Upper lobe of left lung (tissue), 6 donors: ENCODE data around the gene MAP3K3. TPM values are rescaled to one million over a fixed set of nuclear protein-coding genes. Genes with fewer than 3 reads are reported as not detected.

Experiments
- ATAC-seq, 2 donors: fragments of 200-7000 bp; cut with Tn5 transposase; one replicate each; pipeline ENCODE4 v1.9.1; 2022; ENCODE audit warnings: mild to moderate bottlenecking in 2 of 2, moderate library complexity in 2 of 2; ENCODE audit not compliant: low FRiP score in 2 of 2
- DNase-seq, 2 donors: peaks; one replicate each; pipeline ENCODE4 v3.0.0-alpha.2; 2019 to 2020
- H3K27ac ChIP-seq, 4 donors: fragments of 200-600 bp; sonication (generic); one replicate each; pipeline ENCODE4 v1.5.1; 2016 to 2019
- H3K27me3 ChIP-seq, 4 donors: fragments of 200-600 bp; sonication (generic); one replicate each; pipeline ENCODE4 v1.5.1; 2017 to 2019
- H3K36me3 ChIP-seq, 4 donors: fragments of 200-600 bp; sonication (generic); one replicate each; pipeline ENCODE4 v1.5.1; 2016 to 2019
- H3K4me1 ChIP-seq, 4 donors: fragments of 200-600 bp; sonication (generic); one replicate each; pipeline ENCODE4 v1.5.1; 2018 to 2019
- H3K4me3 ChIP-seq, 4 donors: fragments of 200-600 bp; sonication (generic); one replicate each; pipeline ENCODE4 v1.5.1; 2017 to 2019; ENCODE audit warnings: mild to moderate bottlenecking in 2 of 4, moderate library complexity in 1 of 4
- H3K9me3 ChIP-seq, 4 donors: fragments of 200-600 bp; sonication (generic); one replicate each; pipeline ENCODE4 v1.5.1; 2018 to 2019
- EP300 ChIP-seq, 4 donors: sonication (generic); formaldehyde crosslinking; IDR thresholded peaks; one replicate each; pipeline ENCODE4 v1.5.1; 2017; ENCODE audit warnings: antibody characterized with exemption in 4 of 4, control low read depth in 2 of 4
- POLR2A ChIP-seq, 4 donors: fragments of 450-650 bp; IDR thresholded peaks; one replicate each; pipeline ENCODE4 v1.5.1; 2016 to 2017; ENCODE audit warnings: antibody characterized with exemption in 4 of 4, mild to moderate bottlenecking in 2 of 4
- POLR2AphosphoS5 ChIP-seq, 2 donors: sonication (generic); formaldehyde crosslinking; IDR thresholded peaks; one replicate each; pipeline ENCODE4 v1.5.1; 2017; ENCODE audit warnings: antibody characterized with exemption in 2 of 2
- WGBS, 2 donors: methylation state at CpG; one replicate each; pipeline ENCODE4 v1.1.5; 2017 to 2018; 5-methylcytosine and 5-hydroxymethylcytosine counted together
- total RNA-seq, 6 donors: library from RNA; depleted of rRNA in 4 of 6; stranded (reverse); fragments of >200 nt in 4 of 6; gene quantifications; one replicate each; pipeline versions ENCODE4 v1.1.0 to v1.2.1, GENCODE V29; 2016 to 2021
- TF ChIP-seq, protein P1 (sequence below), 6 experiments: fragments of 450-650 bp in 4 of 6; fragments of 200-600 bp in 2 of 6; sonication (generic) in 2 of 6; IDR thresholded peaks; one replicate each; pipeline ENCODE4 v1.5.1; 2016 to 2019; ENCODE audit warnings: antibody characterized with exemption in 6 of 6
- donor health status: DM: no; HTN: no; CAD: no; lungs with moderate emphysema.
- donor health status: DM: no; HTN: yes; CAD: no; lungs with severe emphysema.

The MAP3K3 gene
- total RNA-seq, 6 donors from 2014 or later, result 55.1 to 116 (median 60.4) TPM

DNA sequence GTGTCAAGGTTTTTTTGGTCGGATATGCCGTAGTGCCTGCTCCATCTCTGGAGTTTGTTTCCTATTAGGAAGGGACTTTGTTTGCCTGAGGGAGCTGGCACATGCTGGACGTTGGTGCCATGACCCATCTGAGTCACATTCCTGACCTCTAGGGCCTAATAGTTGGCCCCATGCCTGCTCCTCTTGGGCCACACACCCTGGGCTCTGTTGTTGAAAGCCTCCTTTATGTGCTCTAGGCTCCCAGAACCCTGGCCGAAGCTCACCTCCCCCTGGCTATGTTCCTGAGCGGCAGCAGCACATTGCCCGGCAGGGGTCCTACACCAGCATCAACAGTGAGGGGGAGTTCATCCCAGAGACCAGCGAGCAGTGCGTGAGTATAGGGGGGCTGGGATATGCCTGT lies 59.3 kb downstream of the MAP3K3 start:
- H3K27me3 ChIP-seq, result no peaks in the 10 kb centered on the region
- ATAC-seq (peak in 1 of 2 donors; percentile 67), DNase-seq (peak in 1 of 2 donors; percentile 69)
- H3K36me3 ChIP-seq, result peaks cover 7 to 46% (median 35%) of the 10 kb centered on the region in 4 donors
- no peaks in the 10 kb centered on the region for H3K9me3 ChIP-seq
- no peak overlapping the region for H3K4me3 ChIP-seq
- peaks cover 30 to 41% (median 34%) of the 10 kb centered on the region in 4 donors for H3K4me1 ChIP-seq
- WGBS, 2 donors, result 59 to 79% methylated on average over 8 of the region's 8 CpGs
- peak overlapping the region; percentile 15 to 71 (median 38) for H3K27ac ChIP-seq
- peak in 1 of 2 donors; percentile 33 for TF ChIP-seq POLR2AphosphoS5 (IDR thresholded peaks at IDR 0.05)
- TF ChIP-seq, protein P1, sequence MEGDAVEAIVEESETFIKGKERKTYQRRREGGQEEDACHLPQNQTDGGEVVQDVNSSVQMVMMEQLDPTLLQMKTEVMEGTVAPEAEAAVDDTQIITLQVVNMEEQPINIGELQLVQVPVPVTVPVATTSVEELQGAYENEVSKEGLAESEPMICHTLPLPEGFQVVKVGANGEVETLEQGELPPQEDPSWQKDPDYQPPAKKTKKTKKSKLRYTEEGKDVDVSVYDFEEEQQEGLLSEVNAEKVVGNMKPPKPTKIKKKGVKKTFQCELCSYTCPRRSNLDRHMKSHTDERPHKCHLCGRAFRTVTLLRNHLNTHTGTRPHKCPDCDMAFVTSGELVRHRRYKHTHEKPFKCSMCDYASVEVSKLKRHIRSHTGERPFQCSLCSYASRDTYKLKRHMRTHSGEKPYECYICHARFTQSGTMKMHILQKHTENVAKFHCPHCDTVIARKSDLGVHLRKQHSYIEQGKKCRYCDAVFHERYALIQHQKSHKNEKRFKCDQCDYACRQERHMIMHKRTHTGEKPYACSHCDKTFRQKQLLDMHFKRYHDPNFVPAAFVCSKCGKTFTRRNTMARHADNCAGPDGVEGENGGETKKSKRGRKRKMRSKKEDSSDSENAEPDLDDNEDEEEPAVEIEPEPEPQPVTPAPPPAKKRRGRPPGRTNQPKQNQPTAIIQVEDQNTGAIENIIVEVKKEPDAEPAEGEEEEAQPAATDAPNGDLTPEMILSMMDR (IDR thresholded peaks at IDR 0.05), result no peak

DNA sequence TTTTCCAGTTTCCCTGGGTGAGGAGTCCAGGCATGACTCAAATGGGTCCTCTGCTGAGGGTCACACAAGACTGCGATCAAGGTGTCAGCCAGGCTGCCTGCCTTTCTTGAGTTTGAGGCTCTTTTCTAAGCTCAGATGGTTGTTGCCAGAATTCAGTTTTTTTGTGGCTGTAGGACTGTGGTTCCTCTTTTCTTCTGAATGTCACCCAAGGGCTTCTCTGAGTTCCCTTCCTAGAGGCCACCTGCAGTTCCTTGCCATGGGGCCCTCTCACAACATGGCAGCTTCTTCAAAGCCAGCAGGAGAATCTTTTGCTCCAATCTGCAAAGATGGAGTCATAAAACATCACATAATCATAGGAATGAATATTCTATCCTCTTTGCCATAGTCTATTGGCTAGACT lies 60.2 kb downstream of the MAP3K3 start:
- 94 to 100% methylated on average over 1 of the region's 1 CpG for WGBS, 2 donors

DNA sequence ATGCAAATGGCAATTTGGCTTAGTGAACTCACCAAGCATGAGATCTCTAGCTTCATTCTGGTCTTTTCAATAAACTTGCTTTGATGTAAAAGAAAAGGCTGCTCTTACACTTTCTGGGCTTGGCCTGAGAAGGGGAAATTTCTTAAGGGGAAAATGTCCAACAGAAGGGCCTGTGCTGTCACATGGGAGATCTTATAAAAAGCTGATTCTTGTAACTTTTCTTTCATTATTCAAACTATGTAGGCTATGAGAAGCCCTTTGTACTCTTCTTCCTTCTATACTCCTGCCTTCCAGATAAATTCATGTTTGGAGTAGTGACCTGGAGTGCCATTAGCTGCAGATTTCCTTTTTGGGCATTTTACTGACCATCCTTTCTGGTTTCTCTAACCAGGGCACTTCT lies 60.8 kb downstream of the MAP3K3 start:
- Histone ChIP-seq H3K4me1 (peaks cover 21 to 28% (median 24%) of the 10 kb centered on the region in 4 donors), H3K27me3 (no peaks in the 10 kb centered on the region), H3K9me3 (no peaks in the 10 kb centered on the region), H3K4me3 (no peak overlapping the region), H3K36me3 (peaks cover 7 to 53% (median 34%) of the 10 kb centered on the region in 4 donors), H3K27ac (no peak overlapping the region)
- ATAC-seq (no peak), DNase-seq (no peak)
- TF ChIP-seq EP300 (IDR thresholded peaks at IDR 0.05) (no peak), POLR2AphosphoS5 (IDR thresholded peaks at IDR 0.05) (no peak), POLR2A (IDR thresholded peaks at IDR 0.05) (no peak)
- TF ChIP-seq, protein P1 (IDR thresholded peaks at IDR 0.05), result no peak

More for the DNA sequence above, 60.2 kb downstream of the MAP3K3 start:
- Histone ChIP-seq H3K27me3 (no peaks in the 10 kb centered on the region), H3K4me3 (no peak overlapping the region), H3K9me3 (no peaks in the 10 kb centered on the region), H3K4me1 (peaks cover 22 to 34% (median 25%) of the 10 kb centered on the region in 4 donors), H3K27ac (no peak overlapping the region), H3K36me3 (peaks cover 7 to 51% (median 33%) of the 10 kb centered on the region in 4 donors)
- no peak for ATAC-seq
- TF ChIP-seq POLR2A (IDR thresholded peaks at IDR 0.05) (no peak), EP300 (IDR thresholded peaks at IDR 0.05) (no peak), POLR2AphosphoS5 (IDR thresholded peaks at IDR 0.05) (no peak)
- TF ChIP-seq, protein P1 (IDR thresholded peaks at IDR 0.05), result no peak
- no peak for DNase-seq

DNA sequence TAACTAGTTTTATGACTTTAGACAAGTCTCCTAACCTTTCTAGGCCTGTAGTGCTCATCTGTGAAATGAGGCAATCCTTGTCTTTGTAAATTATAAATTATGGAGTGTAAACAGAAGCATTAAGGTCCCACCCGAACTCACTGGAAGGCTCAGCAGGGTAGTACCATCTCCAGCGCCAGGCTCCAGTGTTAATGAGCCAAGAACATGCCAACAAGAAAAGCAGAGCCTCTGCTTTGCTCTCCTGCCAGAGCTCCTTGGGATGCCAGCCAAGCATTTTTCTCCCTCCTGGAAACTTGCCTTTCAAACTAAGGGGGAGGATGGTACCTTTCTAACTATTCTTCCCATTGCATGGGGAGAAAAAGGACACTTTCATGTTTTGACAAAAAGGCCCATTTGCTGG lies 62.8 kb downstream of the MAP3K3 start:
- no peak for DNase-seq
- Histone ChIP-seq H3K27ac (peak overlapping the region in 1 of 4 donors; percentile 23), H3K36me3 (peaks cover 24 to 74% (median 55%) of the 10 kb centered on the region in 4 donors), H3K4me1 (peaks cover 21 to 22% (median 21%) of the 10 kb centered on the region in 4 donors), H3K27me3 (no peaks in the 10 kb centered on the region), H3K4me3 (no peak overlapping the region), H3K9me3 (no peaks in the 10 kb centered on the region)
- WGBS, 2 donors, result 24 to 43% methylated on average over 2 of the region's 2 CpGs
- ATAC-seq, result no peak
- TF ChIP-seq, protein P1 (IDR thresholded peaks at IDR 0.05), result no peak
- no peak for TF ChIP-seq POLR2AphosphoS5 (IDR thresholded peaks at IDR 0.05)
- TF ChIP-seq EP300 (IDR thresholded peaks at IDR 0.05), result no peak
- TF ChIP-seq POLR2A (IDR thresholded peaks at IDR 0.05), result no peak

DNA sequence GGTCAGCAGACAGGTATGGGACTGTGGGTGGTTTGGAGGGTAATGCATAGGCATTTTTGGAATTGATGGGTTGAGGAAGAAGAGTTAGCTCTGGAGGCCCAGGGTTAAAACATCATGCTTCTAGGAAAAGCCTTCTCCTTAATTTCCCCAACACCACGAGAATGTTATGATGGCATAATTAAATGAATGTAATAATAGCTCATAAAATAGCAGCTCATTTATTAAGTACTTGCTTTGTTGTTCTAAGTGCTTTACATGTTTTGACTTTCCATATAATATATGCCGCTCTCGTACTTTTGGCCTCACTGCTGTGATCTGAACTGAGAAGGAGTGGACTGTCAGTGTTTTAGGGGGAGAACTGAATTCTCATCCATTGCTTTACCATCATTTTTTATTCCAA lies 63.4 kb downstream of the MAP3K3 start:
- no peak for ATAC-seq
- WGBS, 2 donors, result 90 to 91% methylated on average over 3 of the region's 3 CpGs
- TF ChIP-seq EP300 (IDR thresholded peaks at IDR 0.05) (no peak), POLR2A (IDR thresholded peaks at IDR 0.05) (no peak), POLR2AphosphoS5 (IDR thresholded peaks at IDR 0.05) (no peak)
- TF ChIP-seq, protein P1 (IDR thresholded peaks at IDR 0.05), result no peak

More for the DNA sequence above, 63.4 kb downstream of the MAP3K3 start:
- Histone ChIP-seq H3K36me3 (peaks cover 27 to 79% (median 60%) of the 10 kb centered on the region in 4 donors), H3K4me1 (peaks cover 16 to 21% (median 16%) of the 10 kb centered on the region in 4 donors), H3K4me3 (no peak overlapping the region), H3K27ac (no peak overlapping the region), H3K27me3 (no peaks in the 10 kb centered on the region), H3K9me3 (no peaks in the 10 kb centered on the region)
- no peak for DNase-seq
